Measurements from ENCODE around the gene PHACTR2. TPM values are rescaled to one million over a fixed set of nuclear protein-coding genes. Genes with fewer than 3 reads are reported as not detected.

PHACTR2 gene
- total and polyA plus RNA-seq, 2 of the 13 experiments (the other 11 are each of a cell fraction or from before 2014, with no cell fraction given): 11.3 to 28.2 TPM

DNA sequence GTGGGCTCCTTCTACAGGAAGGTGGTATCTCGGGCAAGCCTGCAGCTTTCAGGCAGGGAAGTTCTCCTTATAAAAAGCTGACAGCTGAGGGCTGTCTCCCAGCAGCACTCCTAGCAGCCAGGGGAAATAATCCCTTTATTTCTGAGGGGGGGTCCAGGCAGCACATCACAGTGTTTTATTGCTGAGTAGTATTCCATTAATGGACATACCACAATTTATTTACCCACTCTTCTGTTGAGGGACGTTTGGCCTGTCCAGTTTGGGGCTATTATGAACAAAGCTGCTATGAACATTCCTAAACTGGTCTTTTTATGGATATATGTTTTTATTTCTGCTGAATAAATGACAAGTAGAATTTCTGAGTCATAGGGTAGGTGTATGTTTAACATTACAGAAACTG is 20.0 kb upstream of the PHACTR2 start:
- BruUV-seq (replicated peaks): no TSS peak

More for the DNA sequence above, 20.0 kb upstream of the PHACTR2 start:
- Histone ChIP-seq H3K36me3 (replicated peaks in 1 of 2; ENCODE audit: control insufficient read depth in 1 of 2, insufficient read depth in 2 of 2, low read length in 2 of 2) (no peaks in the 10 kb centered on the region), H3K4me2 (ENCODE audit: low read depth, low read length) (no peak overlapping the region), H4K20me1 (ENCODE audit: insufficient read depth, low read length) (no peaks in the 10 kb centered on the region), H3K4me3 (replicated peaks in 1 of 3; ENCODE audit: insufficient read depth in 1 of 3, low read depth in 2 of 3, low read length in 3 of 3) (no peak overlapping the region), H3K27ac (ENCODE audit: extremely low read length, insufficient read depth, low read length) (no peak overlapping the region), H3K9ac (ENCODE audit: insufficient read depth, low read depth, low read length) (no peak overlapping the region), H3K4me1 (ENCODE audit: insufficient read depth, low read length) (peaks cover 20% of the 10 kb centered on the region), H3K9me3 (ENCODE audit: low read length) (peaks cover 11% of the 10 kb centered on the region; the same call in 1 of the 2 replicates), H3K27me3 (ENCODE audit: control insufficient read depth in 1 of 2, insufficient read depth in 2 of 2, low read length in 2 of 2) (no peaks in the 10 kb centered on the region), H2AFZ (ENCODE audit: low read length) (no peak overlapping the region), H3K79me2 (ENCODE audit: insufficient read depth, low read length) (no peaks in the 10 kb centered on the region)
- WGBS (ENCODE audit: low lambda C conversion rate): 73% methylated on average over 2 of the region's 2 CpGs
- ATAC-seq: no peak
- POLR2A ChIA-PET: no interaction called here
- in situ Hi-C loops (cut with HindIII; ENCODE audit: extremely low pct_ligation_motif_present, low pct_unique_long_range_greater_than_20kb) (no loop called here), intact Hi-C loops (cut with micrococcal nuclease; ENCODE audit: unreplicated experiment) (no loop called here)
- CTCF ChIA-PET (ENCODE audit: low intra/inter-chr PET ratio, low total read pairs): no interaction called here
- no peak for FAIRE-seq
- DNase-seq (ENCODE audit: low spot score): no peak
- TF ChIP-seq ZNF572 (CRISPR knock-in tag; IDR thresholded peaks at IDR 0.05) (no peak), ZNF451 (CRISPR knock-in tag; IDR thresholded peaks at IDR 0.05) (no peak), YY1 (IDR thresholded peaks at IDR 0.05; ENCODE audit: insufficient read depth, insufficient replicate concordance, low read depth, low read length) (no peak), REPIN1 (CRISPR knock-in tag; IDR thresholded peaks at IDR 0.05; ENCODE audit: borderline replicate concordance, low read depth) (no peak), GATAD1 (CRISPR knock-in tag; IDR thresholded peaks at IDR 0.05) (no peak), SAFB2 (CRISPR knock-in tag; IDR thresholded peaks at IDR 0.05; ENCODE audit: borderline replicate concordance, low read depth) (no peak), ATM (IDR thresholded peaks at IDR 0.05; ENCODE audit: borderline replicate concordance) (no peak), HOXD1 (CRISPR knock-in tag; IDR thresholded peaks at IDR 0.05) (no peak), ZNF720 (CRISPR knock-in tag; IDR thresholded peaks at IDR 0.05) (no peak), GTF2F1 (IDR thresholded peaks at IDR 0.05; ENCODE audit: low read length) (no peak), EZH2 (conservative IDR thresholded peaks at IDR 0.05; ENCODE audit: low read depth, low read length) (no peak), ISX (CRISPR knock-in tag; conservative IDR thresholded peaks at IDR 0.05) (no peak), SOX13 (IDR thresholded peaks at IDR 0.05) (no peak), SOX13 (CRISPR knock-in tag; conservative IDR thresholded peaks at IDR 0.05 in 1 of 2, IDR thresholded peaks at IDR 0.05 in 1 of 2) (no peak)
- TF ChIP-seq, protein P1, sequence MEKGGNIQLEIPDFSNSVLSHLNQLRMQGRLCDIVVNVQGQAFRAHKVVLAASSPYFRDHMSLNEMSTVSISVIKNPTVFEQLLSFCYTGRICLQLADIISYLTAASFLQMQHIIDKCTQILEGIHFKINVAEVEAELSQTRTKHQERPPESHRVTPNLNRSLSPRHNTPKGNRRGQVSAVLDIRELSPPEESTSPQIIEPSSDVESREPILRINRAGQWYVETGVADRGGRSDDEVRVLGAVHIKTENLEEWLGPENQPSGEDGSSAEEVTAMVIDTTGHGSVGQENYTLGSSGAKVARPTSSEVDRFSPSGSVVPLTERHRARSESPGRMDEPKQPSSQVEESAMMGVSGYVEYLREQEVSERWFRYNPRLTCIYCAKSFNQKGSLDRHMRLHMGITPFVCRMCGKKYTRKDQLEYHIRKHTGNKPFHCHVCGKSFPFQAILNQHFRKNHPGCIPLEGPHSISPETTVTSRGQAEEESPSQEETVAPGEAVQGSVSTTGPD (CRISPR knock-in tag; IDR thresholded peaks at IDR 0.05): no peak
- TF ChIP-seq, protein P2, sequence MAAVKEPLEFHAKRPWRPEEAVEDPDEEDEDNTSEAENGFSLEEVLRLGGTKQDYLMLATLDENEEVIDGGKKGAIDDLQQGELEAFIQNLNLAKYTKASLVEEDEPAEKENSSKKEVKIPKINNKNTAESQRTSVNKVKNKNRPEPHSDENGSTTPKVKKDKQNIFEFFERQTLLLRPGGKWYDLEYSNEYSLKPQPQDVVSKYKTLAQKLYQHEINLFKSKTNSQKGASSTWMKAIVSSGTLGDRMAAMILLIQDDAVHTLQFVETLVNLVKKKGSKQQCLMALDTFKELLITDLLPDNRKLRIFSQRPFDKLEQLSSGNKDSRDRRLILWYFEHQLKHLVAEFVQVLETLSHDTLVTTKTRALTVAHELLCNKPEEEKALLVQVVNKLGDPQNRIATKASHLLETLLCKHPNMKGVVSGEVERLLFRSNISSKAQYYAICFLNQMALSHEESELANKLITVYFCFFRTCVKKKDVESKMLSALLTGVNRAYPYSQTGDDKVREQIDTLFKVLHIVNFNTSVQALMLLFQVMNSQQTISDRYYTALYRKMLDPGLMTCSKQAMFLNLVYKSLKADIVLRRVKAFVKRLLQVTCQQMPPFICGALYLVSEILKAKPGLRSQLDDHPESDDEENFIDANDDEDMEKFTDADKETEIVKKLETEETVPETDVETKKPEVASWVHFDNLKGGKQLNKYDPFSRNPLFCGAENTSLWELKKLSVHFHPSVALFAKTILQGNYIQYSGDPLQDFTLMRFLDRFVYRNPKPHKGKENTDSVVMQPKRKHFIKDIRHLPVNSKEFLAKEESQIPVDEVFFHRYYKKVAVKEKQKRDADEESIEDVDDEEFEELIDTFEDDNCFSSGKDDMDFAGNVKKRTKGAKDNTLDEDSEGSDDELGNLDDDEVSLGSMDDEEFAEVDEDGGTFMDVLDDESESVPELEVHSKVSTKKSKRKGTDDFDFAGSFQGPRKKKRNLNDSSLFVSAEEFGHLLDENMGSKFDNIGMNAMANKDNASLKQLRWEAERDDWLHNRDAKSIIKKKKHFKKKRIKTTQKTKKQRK (IDR thresholded peaks at IDR 0.05; ENCODE audit: low read length): no peak
- TF ChIP-seq, protein P3, sequence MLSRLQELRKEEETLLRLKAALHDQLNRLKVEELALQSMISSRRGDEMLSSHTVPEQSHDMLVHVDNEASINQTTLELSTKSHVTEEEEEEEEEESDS (CRISPR knock-in tag; IDR thresholded peaks at IDR 0.05; ENCODE audit: borderline replicate concordance): no peak

All from HepG2 (cell line).